K562 (cell line): ENCODE measurements around the gene RNF39. TPM values are rescaled to one million over a fixed set of nuclear protein-coding genes. Genes with fewer than 3 reads are reported as not detected.

Experiments
- ARID4B ChIP-seq: sonication (generic); formaldehyde crosslinking; IDR thresholded peaks from 2 replicates; pipeline ENCODE4 v1.8.0; 2022; ENCODE audit warnings: mild to moderate bottlenecking, missing genetic modification reagents
- CBFA2T3 ChIP-seq: fragments of 450-650 bp; IDR thresholded peaks from 2 replicates; pipeline ENCODE4 v1.6.1; 2017
- ELK3 ChIP-seq: fragments of 450-650 bp; formaldehyde crosslinking; IDR thresholded peaks from 2 replicates; pipeline ENCODE4 v1.4.0; 2020; ENCODE audit warnings: mild to moderate bottlenecking
- MCM2 ChIP-seq: fragments of 450-650 bp; IDR thresholded peaks from 2 replicates; pipeline ENCODE4 v1.6.1; 2017; ENCODE audit warnings: low read depth, mild to moderate bottlenecking
- NFIX ChIP-seq: fragments of 250-450 bp; sonication (Bioruptor Pico); IDR thresholded peaks from 2 replicates; pipeline ENCODE4 v1.4.0; 2020; ENCODE audit warnings: low read depth, mild to moderate bottlenecking, moderate library complexity
- PRMT5 ChIP-seq: sonication (generic); formaldehyde crosslinking; IDR thresholded peaks from 2 replicates; pipeline ENCODE4 v1.5.0; 2020; ENCODE audit warnings: missing genetic modification reagents
- STAG1 ChIP-seq: sonication (generic); formaldehyde crosslinking; IDR thresholded peaks from 2 replicates; pipeline ENCODE4 v1.5.0; 2020; ENCODE audit warnings: missing genetic modification reagents, borderline replicate concordance
- STAT6 ChIP-seq: sonication (generic); formaldehyde crosslinking; IDR thresholded peaks from 2 replicates; pipeline ENCODE4 v1.8.1; 2023; ENCODE audit warnings: mild to moderate bottlenecking, missing genetic modification reagents
- TARDBP ChIP-seq: fragments of 450-650 bp; IDR thresholded peaks from 2 replicates; pipeline ENCODE4 v1.6.1; 2016
- ZFP30 ChIP-seq: fragments of 250-450 bp; sonication (Bioruptor Pico); IDR thresholded peaks from 2 replicates; pipeline ENCODE4 v1.8.0; 2022; ENCODE audit warnings: moderate library complexity, mild to moderate bottlenecking, inconsistent platforms, borderline replicate concordance
- ZFP91 ChIP-seq: sonication (generic); formaldehyde crosslinking; IDR thresholded peaks from 2 replicates; pipeline ENCODE4 v1.8.0; 2022; ENCODE audit warnings: mild to moderate bottlenecking, missing genetic modification reagents
- ZKSCAN3 ChIP-seq: fragments of 250-450 bp; sonication (Bioruptor Pico); IDR thresholded peaks from 2 replicates; pipeline ENCODE4 v1.4.0; 2020
- ZNF277 ChIP-seq: fragments of 250-450 bp; sonication (Bioruptor Pico); IDR thresholded peaks from 2 replicates; pipeline ENCODE4 v1.8.0; 2022; ENCODE audit warnings: inconsistent platforms, mild to moderate bottlenecking, moderate library complexity, borderline replicate concordance
- ZNF316 ChIP-seq: fragments of 450-650 bp; IDR thresholded peaks from 2 replicates; pipeline ENCODE4 v1.6.1; 2016
- polyA plus RNA-seq, 8 experiments: library from polyadenylated mRNA; depleted of rRNA in 4 of 8; stranded (reverse) in 5 of 8; unstranded in 3 of 8; fragments of >200 nt; fragmentation: Nextera tagmentation in 2 of 8; fragmentation: Illumina TruSeq in 1 of 8; extraction: Ambion mirVana in 2 of 8; extraction: Trizol in 1 of 8; gene quantifications; 2 replicates each; pipeline versions ENCODE4 v1.2.1 to v1.2.3, GENCODE V29; 2011 to 2014; ENCODE audit warnings: inconsistent platforms in 1 of 8, missing spikeins in 1 of 8
- total RNA-seq, 7 experiments: library from RNA; depleted of rRNA in 6 of 7; stranded (reverse); fragments of >200 nt in 6 of 7; fragmentation: Illumina TruSeq in 2 of 7; extraction: Trizol in 2 of 7; gene quantifications; 2 replicates each; pipeline versions ENCODE4 v1.2.1 to v1.2.3, GENCODE V29; 2011 to 2021; ENCODE audit warnings: low replicate concordance in 1 of 7

Gene RNF39
- total and polyA plus RNA-seq, 9 of the 15 experiments (the other 6 are each of a cell fraction or from before 2014, with no cell fraction given), result not detected

GRCh38 chr6:30061092-30061857, 14.3 kb downstream of the RNF39 start, which contains the start of gene POLR1H (continued):
- TF ChIP-seq ZFP91 (no peak), ZKSCAN3 (CRISPR knock-in tag) (no peak), PRMT5 (no peak), STAT6 (CRISPR knock-in tag) (no peak; the same call in 1 of the 2 replicates), ZNF277 (CRISPR knock-in tag) (no peak), CBFA2T3 (no peak), ELK3 (CRISPR knock-in tag) (no peak), TARDBP (no peak), NFIX (peak; percentile 40; the same call in 1 of the 2 replicates), ZFP30 (CRISPR knock-in tag) (no peak), ZNF316 (no peak), STAG1 (CRISPR knock-in tag) (no peak), MCM2 (no peak), ARID4B (CRISPR knock-in tag) (0 out of 2 replicates have a peak, but pooled peaks have one; percentile 8)
